ENCODE data around the gene ZFYVE16.

GRCh38 chr5:80516826-80517225, 109.0 kb downstream of the ZFYVE16 start:
- TF ChIP-seq CTCF (IDR thresholded peaks at IDR 0.05) = no peak
- TF ChIP-seq POLR2A (IDR thresholded peaks at IDR 0.05) = no peak
- TF ChIP-seq POLR2AphosphoS5 (IDR thresholded peaks at IDR 0.05) = no peak
- TF ChIP-seq EP300 (IDR thresholded peaks at IDR 0.05) = no peak

Measured in sigmoid colon (tissue), 4 donors.